Measurements from ENCODE around the gene PCNX2. TPM values are rescaled to one million over a fixed set of nuclear protein-coding genes. Genes with fewer than 3 reads are reported as not detected.

The PCNX2 gene
- total and polyA plus RNA-seq, 10 of the 15 experiments (the other 5 are each of a cell fraction or from before 2014, with no cell fraction given) = 2.1 to 16.4 (median 8.1) TPM

DNA sequence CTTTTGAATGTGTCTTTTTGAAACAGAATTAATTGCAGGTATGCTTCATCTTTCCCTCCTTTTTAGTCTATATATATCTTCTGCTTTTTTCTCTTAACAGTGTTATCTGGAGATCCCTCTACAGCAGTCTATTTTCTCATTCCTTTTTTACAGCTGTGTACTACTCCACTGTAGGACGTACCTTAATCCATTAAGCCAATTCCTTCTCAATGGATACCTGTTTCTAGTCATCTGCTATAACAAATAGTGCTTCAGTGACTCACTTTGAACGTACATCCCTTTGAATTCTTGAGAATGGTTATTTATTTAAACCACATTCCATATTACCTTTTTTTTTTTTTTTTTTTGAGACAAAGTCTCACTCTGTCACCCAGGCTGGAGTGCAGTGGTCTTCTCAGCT is 15.6 kb downstream of the PCNX2 start:
- TF ChIP-seq, protein P1, sequence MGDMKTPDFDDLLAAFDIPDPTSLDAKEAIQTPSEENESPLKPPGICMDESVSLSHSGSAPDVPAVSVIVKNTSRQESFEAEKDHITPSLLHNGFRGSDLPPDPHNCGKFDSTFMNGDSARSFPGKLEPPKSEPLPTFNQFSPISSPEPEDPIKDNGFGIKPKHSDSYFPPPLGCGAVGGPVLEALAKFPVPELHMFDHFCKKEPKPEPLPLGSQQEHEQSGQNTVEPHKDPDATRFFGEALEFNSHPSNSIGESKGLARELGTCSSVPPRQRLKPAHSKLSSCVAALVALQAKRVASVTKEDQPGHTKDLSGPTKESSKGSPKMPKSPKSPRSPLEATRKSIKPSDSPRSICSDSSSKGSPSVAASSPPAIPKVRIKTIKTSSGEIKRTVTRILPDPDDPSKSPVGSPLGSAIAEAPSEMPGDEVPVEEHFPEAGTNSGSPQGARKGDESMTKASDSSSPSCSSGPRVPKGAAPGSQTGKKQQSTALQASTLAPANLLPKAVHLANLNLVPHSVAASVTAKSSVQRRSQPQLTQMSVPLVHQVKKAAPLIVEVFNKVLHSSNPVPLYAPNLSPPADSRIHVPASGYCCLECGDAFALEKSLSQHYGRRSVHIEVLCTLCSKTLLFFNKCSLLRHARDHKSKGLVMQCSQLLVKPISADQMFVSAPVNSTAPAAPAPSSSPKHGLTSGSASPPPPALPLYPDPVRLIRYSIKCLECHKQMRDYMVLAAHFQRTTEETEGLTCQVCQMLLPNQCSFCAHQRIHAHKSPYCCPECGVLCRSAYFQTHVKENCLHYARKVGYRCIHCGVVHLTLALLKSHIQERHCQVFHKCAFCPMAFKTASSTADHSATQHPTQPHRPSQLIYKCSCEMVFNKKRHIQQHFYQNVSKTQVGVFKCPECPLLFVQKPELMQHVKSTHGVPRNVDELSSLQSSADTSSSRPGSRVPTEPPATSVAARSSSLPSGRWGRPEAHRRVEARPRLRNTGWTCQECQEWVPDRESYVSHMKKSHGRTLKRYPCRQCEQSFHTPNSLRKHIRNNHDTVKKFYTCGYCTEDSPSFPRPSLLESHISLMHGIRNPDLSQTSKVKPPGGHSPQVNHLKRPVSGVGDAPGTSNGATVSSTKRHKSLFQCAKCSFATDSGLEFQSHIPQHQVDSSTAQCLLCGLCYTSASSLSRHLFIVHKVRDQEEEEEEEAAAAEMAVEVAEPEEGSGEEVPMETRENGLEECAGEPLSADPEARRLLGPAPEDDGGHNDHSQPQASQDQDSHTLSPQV (IDR thresholded peaks at IDR 0.05) = no peak
- TF ChIP-seq EP300 (IDR thresholded peaks at IDR 0.05; ENCODE audit: borderline replicate concordance in 1 of 2, control insufficient read depth in 1 of 2, low read depth in 2 of 2, low read length in 2 of 2) (no peak), FOXM1 (IDR thresholded peaks at IDR 0.05; ENCODE audit: low read depth, low read length) (no peak)
- ChIA-PET RAD21 (ENCODE audit: unreplicated experiment) (no interaction called here), CTCF (no interaction called here), POLR2A (no interaction called here), SMC1A (ENCODE audit: uncharacterized antibody, unreplicated experiment) (no interaction called here)
- Histone ChIP-seq H2AFZ (ENCODE audit: control insufficient read depth, low read depth, low read length) (no peak overlapping the region), H3K79me2 (ENCODE audit: control insufficient read depth, insufficient read depth, low read length) (no peaks in the 10 kb centered on the region), H3K9me3 (replicated peaks; ENCODE audit: control insufficient read depth, insufficient read depth, low read length) (no peaks in the 10 kb centered on the region; the same call in 1 of the 3 replicates), H3K4me1 (ENCODE audit: control insufficient read depth, insufficient read depth, low read length) (peaks cover 13% of the 10 kb centered on the region), H3K27ac (ENCODE audit: control insufficient read depth, insufficient read depth) (no peak overlapping the region), H3K4me3 (no peak overlapping the region), H3K27me3 (replicated peaks in 1 of 2; ENCODE audit: control insufficient read depth in 2 of 2, insufficient read depth in 2 of 2, low read length in 1 of 2) (no peaks in the 10 kb centered on the region), H3K36me3 (ENCODE audit: control insufficient read depth in 2 of 2, insufficient read depth in 2 of 2, low read length in 1 of 2) (no peaks in the 10 kb centered on the region), H3K4me2 (ENCODE audit: control insufficient read depth, insufficient read depth) (no peak overlapping the region), H4K20me1 (ENCODE audit: control insufficient read depth, insufficient read depth) (no peaks in the 10 kb centered on the region), H3K9ac (ENCODE audit: control insufficient read depth, insufficient read depth, low read length) (no peak overlapping the region)
- ATAC-seq (no peak), DNase-seq (ENCODE audit: low read depth, low spot score) (no peak), FAIRE-seq (no peak)
- 86% methylated on average over 2 of the region's 2 CpGs for WGBS (ENCODE audit: insufficient coverage, insufficient replicate concordance, low lambda C conversion rate, missing lambda C conversion rate)
- no TSS peak for BruUV-seq (replicated peaks)
- intact Hi-C loops (cut with micrococcal nuclease; ENCODE audit: unreplicated experiment) = no loop called here
- in situ Hi-C loops (cut with MboI) = no loop called here

All from GM12878 (cell line).